Right ventricle myocardium inferior (tissue), 1 donor: Measurements from ENCODE around the gene C4orf17. TPM values are rescaled to one million over a fixed set of nuclear protein-coding genes. Genes with fewer than 3 reads are reported as not detected.
A peak's percentile ranks its signal among the peaks of the same experiment; 100 is the strongest.
"Not testable (repeated sequence)": the region's sequence is repeated elsewhere in the genome, so short reads cannot be mapped to it uniquely, and the experiment has no call there.

ENCODE experiments used
- ATAC-seq: fragments of 200-7000 bp; cut with Tn5 transposase; one replicate; pipeline ENCODE4 v1.9.1; 2020; ENCODE audit warnings: mild to moderate bottlenecking, moderate library complexity
- DNase-seq: peaks from one replicate; pipeline ENCODE4 v3.0.0; 2021; ENCODE audit errors: missing footprints
- intact Hi-C: fragments of 100-400 bp; cut with DNase I; formaldehyde crosslinking; loops from one replicate; pipeline ENCODE4 v1.11.0; 2022
- total RNA-seq: library from RNA; stranded (reverse); fragmentation: NEBNext Ultra II Directional; extraction: Animal tissue kit (Norgen Biotek cat#: 25700); gene quantifications from one replicate; pipeline ENCODE4 v1.2.1, GENCODE V29; 2021
- donor health status: DM: no; HTN: yes; CAD: no; lungs with severe emphysema.

The C4orf17 gene
- total RNA-seq, 1 donor from 2014 or later, result not detected

GRCh38 chr4:99529956-99530355 is 19.1 kb downstream of the C4orf17 start:
- DNase-seq (no peak), ATAC-seq (no peak)
- intact Hi-C loops, result no loop called here

- DNase-seq, intact Hi-C loops: not testable (repeated sequence)
- peak; percentile 59 for ATAC-seq
These were observed 23.9 kb downstream of the C4orf17 start for GRCh38 chr4:99534699-99535098.

GRCh38 chr4:99536271-99536670 is 25.4 kb downstream of the C4orf17 start:
- DNase-seq, result peak; percentile 49
- intact Hi-C loops, result no loop called here
- ATAC-seq, result peak; percentile 79

GRCh38 chr4:99536848-99537247 is 26.0 kb downstream of the C4orf17 start:
- ATAC-seq (no peak), DNase-seq (no peak)
- intact Hi-C loops, result no loop called here

- intact Hi-C loops, result no loop called here
- no peak for ATAC-seq
- no peak for DNase-seq
These were observed 26.9 kb downstream of the C4orf17 start for GRCh38 chr4:99537674-99538073.

GRCh38 chr4:99540277-99540939 is 29.6 kb downstream of the C4orf17 start:
- intact Hi-C loops, result no loop called here
- no peak for ATAC-seq
- no peak for DNase-seq

GRCh38 chr4:99552872-99553271 is 42.1 kb downstream of the C4orf17 start:
- no peak for ATAC-seq
- no peak for DNase-seq
- intact Hi-C loops, result no loop called here

- ATAC-seq (peak; percentile 99), DNase-seq (peak; percentile 98)
- intact Hi-C loops, result loop anchor here (2.0 to 5.0 kb wide), 6 partner anchors 54 to 387 kb away; partner anchors contain the start of gene H2AZ1
These were observed 52.7 kb downstream of the C4orf17 start, which contains the start of gene TRMT10A for GRCh38 chr4:99563310-99564186. Gene TRMT10A, minus strand, starts transcription at chr4:99564039. Its CDS starts 4,701 bp downstream, at chr4:99559338.

- ATAC-seq (no peak), DNase-seq (no peak)
- intact Hi-C loops, result loop anchor here (2.0 to 5.0 kb wide), 3 partner anchors 52 to 158 kb away; no protein-coding TSS in a partner anchor
These were observed 54.1 kb downstream of the C4orf17 start for GRCh38 chr4:99564921-99565320.

GRCh38 chr4:99571883-99572282 is 61.1 kb downstream of the C4orf17 start:
- ATAC-seq (no peak), DNase-seq (no peak)
- intact Hi-C loops, result no loop called here

- ATAC-seq (no peak), DNase-seq (no peak)
- intact Hi-C loops, result no loop called here
These were observed 61.9 kb downstream of the C4orf17 start for GRCh38 chr4:99572527-99573240.

- DNase-seq (no peak), ATAC-seq (no peak)
- intact Hi-C loops, result no loop called here
These were observed 63.0 kb downstream of the C4orf17 start for GRCh38 chr4:99573735-99574368.

- ATAC-seq, result no peak
- intact Hi-C loops, result no loop called here
- DNase-seq, result no peak
These were observed 63.9 kb downstream of the C4orf17 start, which contains the start of gene MTTP for GRCh38 chr4:99574530-99575324. Gene MTTP, plus strand, starts transcription at chr4:99574824. Its CDS starts 86 bp downstream, at chr4:99574910.

GRCh38 chr4:99578714-99579113 is 67.9 kb downstream of the C4orf17 start:
- intact Hi-C loops, result no loop called here
- DNase-seq (no peak), ATAC-seq (no peak)

- ATAC-seq, result no peak
- intact Hi-C loops, result no loop called here
- DNase-seq, result no peak
These were observed 74.7 kb downstream of the C4orf17 start for GRCh38 chr4:99585516-99585915.

GRCh38 chr4:99586322-99586721 is 75.5 kb downstream of the C4orf17 start:
- DNase-seq (no peak), ATAC-seq (no peak)
- intact Hi-C loops, result no loop called here

GRCh38 chr4:99586797-99587196 is 76.0 kb downstream of the C4orf17 start:
- no peak for DNase-seq
- no peak for ATAC-seq
- intact Hi-C loops, result no loop called here

GRCh38 chr4:99587309-99587708 is 76.5 kb downstream of the C4orf17 start:
- ATAC-seq (no peak), DNase-seq (no peak)
- intact Hi-C loops, result no loop called here
